Natural killer cell treated with Interleukin-12 subunit alpha and Interleukin-12 subunit beta and Interleukin-15 and Interleukin-18, amount 100 ng/mL, for 72 hours (primary cell): ENCODE results near the gene C2orf69. TPM values are rescaled to one million over a fixed set of nuclear protein-coding genes. Genes with fewer than 3 reads are reported as not detected.

Experiments used
- ATAC-seq, 2 donors: fragments of 150-1000 bp; cut with Tn5 transposase in 1 of 2; sonication (Bioruptor Pico), chemical (Tn5 transposase) in 1 of 2; 2 replicates each; pipeline ENCODE4 v1.10.0; 2021
- DNase-seq: peaks from one replicate; pipeline ENCODE4 v3.0.0; 2022; ENCODE audit warnings: low spot score
- H3K27ac Mint-ChIP-seq, 2 donors: 1 replicate in 1 of 2; 2 replicates in 1 of 2; pipeline ENCODE4 v1.8.0; 2022; ENCODE audit warnings: mixed read lengths in 2 of 2, mild to moderate bottlenecking in 1 of 2, moderate library complexity in 1 of 2
- H3K27me3 Mint-ChIP-seq, 2 donors: 1 replicate in 1 of 2; 2 replicates in 1 of 2; pipeline ENCODE4 v1.8.0; 2022; ENCODE audit warnings: mixed read lengths in 2 of 2
- H3K36me3 Mint-ChIP-seq: one replicate; pipeline ENCODE4 v1.8.0; 2022; ENCODE audit warnings: mixed read lengths
- H3K4me1 Mint-ChIP-seq, 2 donors: 1 replicate in 1 of 2; 2 replicates in 1 of 2; pipeline ENCODE4 v1.8.0; 2022; ENCODE audit warnings: low read depth in 2 of 2, mixed read lengths in 2 of 2, mild to moderate bottlenecking in 1 of 2
- H3K4me3 Mint-ChIP-seq: one replicate; pipeline ENCODE4 v1.8.0; 2022; ENCODE audit warnings: mixed read lengths
- H3K9me3 Mint-ChIP-seq: 2 replicates; pipeline ENCODE4 v1.8.0; 2022; ENCODE audit warnings: mixed read lengths
- total RNA-seq, 2 donors: library from RNA; stranded (reverse); gene quantifications; one replicate each; pipeline ENCODE4 v1.2.3, GENCODE V29; 2022

The C2orf69 gene
- total RNA-seq: 10 to 100 TPM; 13.5 to 22.1 TPM

- no peaks in the 10 kb centered on the region for H3K9me3 Mint-ChIP-seq
- peaks cover 19 to 31% of the 10 kb centered on the region in 2 donors for H3K4me1 Mint-ChIP-seq
- peaks cover 5% of the 10 kb centered on the region for H3K36me3 Mint-ChIP-seq
- peaks cover 0 to 5% of the 10 kb centered on the region in 2 donors for H3K27me3 Mint-ChIP-seq
- peak within 1 kb of the TSS; percentile 99 for H3K4me3 Mint-ChIP-seq
- peak within 1 kb of the TSS; percentile 81 to 97 for H3K27ac Mint-ChIP-seq
- DNase-seq (peak; percentile 95), ATAC-seq (peak; percentile 95 to 98)
Measured at GRCh38 chr2:199911052-199911876, at the start of gene C2orf69. C2orf69 (plus strand) TSS chr2:199911293; CDS start chr2:199911439, 146 bp downstream.

GRCh38 chr2:199862788-199863187 lies 48.3 kb upstream of the C2orf69 start:
- Mint-ChIP-seq H3K4me1 (no peaks in the 10 kb centered on the region), H3K36me3 (no peaks in the 10 kb centered on the region), H3K27ac (no peak overlapping the region), H3K9me3 (no peaks in the 10 kb centered on the region), H3K27me3 (peaks cover 20 to 24% of the 10 kb centered on the region in 2 donors), H3K4me3 (no peak overlapping the region)
- DNase-seq (no peak), ATAC-seq (no peak)

- Mint-ChIP-seq H3K9me3 (no peaks in the 10 kb centered on the region), H3K27me3 (peaks cover 23 to 25% of the 10 kb centered on the region in 2 donors), H3K4me1 (no peaks in the 10 kb centered on the region), H3K36me3 (no peaks in the 10 kb centered on the region), H3K4me3 (no peak overlapping the region), H3K27ac (no peak overlapping the region)
- DNase-seq: no peak
- ATAC-seq: no peak
Measured at GRCh38 chr2:199865905-199866304, 45.2 kb upstream of the C2orf69 start.

GRCh38 chr2:199868431-199869226 lies 42.5 kb upstream of the C2orf69 start:
- Mint-ChIP-seq H3K27ac (no peak overlapping the region), H3K4me1 (no peaks in the 10 kb centered on the region), H3K36me3 (no peaks in the 10 kb centered on the region), H3K27me3 (peaks cover 23 to 24% of the 10 kb centered on the region in 2 donors), H3K9me3 (no peaks in the 10 kb centered on the region), H3K4me3 (no peak overlapping the region)
- ATAC-seq: no peak
- DNase-seq: no peak

- H3K4me1 Mint-ChIP-seq: no peaks in the 10 kb centered on the region
- peaks cover 5% of the 10 kb centered on the region for H3K36me3 Mint-ChIP-seq
- ATAC-seq (no peak), DNase-seq (no peak)
- no peak overlapping the region for H3K27ac Mint-ChIP-seq
- H3K9me3 Mint-ChIP-seq: no peaks in the 10 kb centered on the region
- peaks cover 23 to 28% of the 10 kb centered on the region in 2 donors for H3K27me3 Mint-ChIP-seq
- no peak overlapping the region for H3K4me3 Mint-ChIP-seq
Measured at GRCh38 chr2:199869227-199869541, 41.9 kb upstream of the C2orf69 start.

- DNase-seq (no peak), ATAC-seq (no peak)
- peaks cover 22 to 32% of the 10 kb centered on the region in 2 donors for H3K27me3 Mint-ChIP-seq
- H3K9me3 Mint-ChIP-seq: no peaks in the 10 kb centered on the region
- H3K27ac Mint-ChIP-seq: no peak overlapping the region
- H3K4me3 Mint-ChIP-seq: no peak overlapping the region
- peaks cover 10% of the 10 kb centered on the region for H3K36me3 Mint-ChIP-seq
- no peaks in the 10 kb centered on the region for H3K4me1 Mint-ChIP-seq
Measured at GRCh38 chr2:199869653-199870052, 41.4 kb upstream of the C2orf69 start.

- H3K27me3 Mint-ChIP-seq: peaks cover 24 to 38% of the 10 kb centered on the region in 2 donors
- H3K9me3 Mint-ChIP-seq: peaks cover 4% of the 10 kb centered on the region
- DNase-seq (no peak), ATAC-seq (no peak)
- H3K36me3 Mint-ChIP-seq: peaks cover 15% of the 10 kb centered on the region
- no peak overlapping the region for H3K27ac Mint-ChIP-seq
- H3K4me3 Mint-ChIP-seq: no peak overlapping the region
- H3K4me1 Mint-ChIP-seq: no peaks in the 10 kb centered on the region
Measured at GRCh38 chr2:199870581-199870980, 40.5 kb upstream of the C2orf69 start.

- no peaks in the 10 kb centered on the region for H3K4me1 Mint-ChIP-seq
- peaks cover 15% of the 10 kb centered on the region for H3K36me3 Mint-ChIP-seq
- H3K27me3 Mint-ChIP-seq: peaks cover 11 to 37% of the 10 kb centered on the region in 2 donors
- DNase-seq: no peak
- H3K9me3 Mint-ChIP-seq: peaks cover 4% of the 10 kb centered on the region
- H3K4me3 Mint-ChIP-seq: no peak overlapping the region
- no peak overlapping the region for H3K27ac Mint-ChIP-seq
- ATAC-seq: no peak
Measured at GRCh38 chr2:199874209-199874608, 36.9 kb upstream of the C2orf69 start.

GRCh38 chr2:199875400-199875799 lies 35.7 kb upstream of the C2orf69 start:
- H3K27ac Mint-ChIP-seq: no peak overlapping the region
- H3K9me3 Mint-ChIP-seq: peaks cover 4% of the 10 kb centered on the region
- no peak overlapping the region for H3K4me3 Mint-ChIP-seq
- H3K27me3 Mint-ChIP-seq: peaks cover 5 to 35% of the 10 kb centered on the region in 2 donors
- H3K4me1 Mint-ChIP-seq: no peaks in the 10 kb centered on the region
- DNase-seq: no peak
- no peak for ATAC-seq
- peaks cover 15% of the 10 kb centered on the region for H3K36me3 Mint-ChIP-seq

- DNase-seq (no peak), ATAC-seq (no peak)
- no peaks in the 10 kb centered on the region for H3K9me3 Mint-ChIP-seq
- no peak overlapping the region for H3K4me3 Mint-ChIP-seq
- H3K27ac Mint-ChIP-seq: no peak overlapping the region
- H3K27me3 Mint-ChIP-seq: peaks cover 12 to 24% of the 10 kb centered on the region in 2 donors
- H3K36me3 Mint-ChIP-seq: no peaks in the 10 kb centered on the region
- H3K4me1 Mint-ChIP-seq: no peaks in the 10 kb centered on the region
Measured at GRCh38 chr2:199882667-199883066, 28.4 kb upstream of the C2orf69 start.

GRCh38 chr2:199883474-199884212 lies 27.4 kb upstream of the C2orf69 start:
- H3K4me1 Mint-ChIP-seq: no peaks in the 10 kb centered on the region
- DNase-seq (no peak), ATAC-seq (no peak)
- H3K27me3 Mint-ChIP-seq: peaks cover 13 to 28% of the 10 kb centered on the region in 2 donors
- no peak overlapping the region for H3K4me3 Mint-ChIP-seq
- no peak overlapping the region for H3K27ac Mint-ChIP-seq
- no peaks in the 10 kb centered on the region for H3K36me3 Mint-ChIP-seq
- H3K9me3 Mint-ChIP-seq: no peaks in the 10 kb centered on the region

GRCh38 chr2:199895406-199895805 lies 15.7 kb upstream of the C2orf69 start:
- DNase-seq (no peak), ATAC-seq (no peak)
- Mint-ChIP-seq H3K4me3 (no peak overlapping the region), H3K27ac (no peak overlapping the region), H3K36me3 (no peaks in the 10 kb centered on the region), H3K27me3 (peaks cover 5 to 19% of the 10 kb centered on the region in 2 donors), H3K4me1 (no peaks in the 10 kb centered on the region), H3K9me3 (no peaks in the 10 kb centered on the region)

GRCh38 chr2:199896617-199897016 lies 14.5 kb upstream of the C2orf69 start:
- Mint-ChIP-seq H3K27ac (no peak overlapping the region), H3K36me3 (no peaks in the 10 kb centered on the region), H3K4me3 (no peak overlapping the region), H3K27me3 (peaks cover 5 to 19% of the 10 kb centered on the region in 2 donors), H3K4me1 (no peaks in the 10 kb centered on the region), H3K9me3 (no peaks in the 10 kb centered on the region)
- no peak for DNase-seq
- ATAC-seq: no peak
